Central memory CD4-positive, alpha-beta T cell (primary cell): ENCODE measurements around the gene GRIN2A.

ENCODE experiments used
- DNase-seq: peaks from one replicate; pipeline ENCODE4 v3.0.0; 2022

GRIN2A gene

DNA sequence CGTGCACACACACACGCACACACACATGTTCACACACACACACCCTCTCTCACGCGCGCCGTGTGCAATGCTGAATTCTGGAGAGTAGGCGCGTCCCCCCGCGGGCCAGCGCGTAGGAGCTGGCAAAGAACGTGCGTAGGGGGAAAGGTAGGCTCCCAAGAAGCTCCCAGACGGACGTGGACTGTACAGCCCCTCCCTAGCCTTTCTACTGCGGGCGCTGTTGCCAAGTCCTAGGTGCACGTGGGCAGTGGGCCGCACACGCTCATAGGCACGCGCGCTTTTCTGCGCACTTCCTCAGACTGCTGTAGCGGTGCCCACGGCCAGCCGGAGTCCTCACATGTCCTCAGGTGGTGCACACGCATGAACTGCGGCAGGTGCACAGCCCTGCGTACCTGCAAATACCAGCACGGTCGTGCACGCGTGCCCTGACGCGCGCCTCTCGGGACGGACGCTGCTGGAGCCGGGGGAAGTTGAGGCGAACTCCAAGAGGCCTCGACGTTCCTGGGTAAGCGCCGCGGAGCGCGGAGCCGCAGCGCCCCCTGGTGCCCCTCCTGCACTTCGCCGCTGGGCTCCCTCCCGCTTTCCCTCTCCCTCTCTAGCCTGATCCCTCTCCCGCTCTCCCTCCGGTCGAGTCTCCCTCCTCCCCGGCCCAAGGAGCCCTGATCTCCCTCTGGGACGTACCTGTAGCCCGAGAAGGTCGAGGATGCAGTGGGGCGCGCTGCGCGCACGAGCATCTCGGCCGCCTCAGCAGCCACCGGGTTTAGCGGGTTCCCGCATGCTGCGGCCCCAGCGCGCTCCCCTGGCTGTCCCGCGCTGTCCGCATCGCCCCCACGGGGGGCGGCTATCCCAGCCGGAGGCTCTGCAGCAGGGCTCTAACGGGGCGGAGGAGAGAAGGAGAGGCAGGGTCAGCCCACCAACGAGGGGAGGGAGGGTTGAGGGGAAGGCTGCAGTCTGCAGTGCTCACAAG lies 749 bp downstream of the GRIN2A start:
- no peak for DNase-seq

DNA sequence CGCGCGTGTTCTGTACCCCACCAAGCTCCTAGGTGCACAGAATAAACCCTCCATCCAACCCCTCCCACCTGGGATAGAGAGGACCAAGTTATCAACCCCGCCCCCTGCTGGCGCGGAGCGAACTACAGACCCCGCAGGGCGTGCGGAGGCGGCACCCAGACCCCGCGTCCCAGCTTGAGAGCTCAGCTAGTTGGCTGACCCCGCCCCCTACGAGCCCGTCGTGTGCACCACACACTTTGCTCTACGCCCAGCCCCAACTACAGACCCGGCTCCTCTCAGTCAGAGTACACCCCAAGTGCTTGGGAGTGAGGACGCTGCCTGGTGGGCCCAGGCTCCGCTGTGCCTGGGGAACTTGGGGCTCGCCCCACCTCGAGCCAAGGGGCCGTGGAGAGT lies 1.5 kb downstream of the GRIN2A start:
- DNase-seq = no peak

DNA sequence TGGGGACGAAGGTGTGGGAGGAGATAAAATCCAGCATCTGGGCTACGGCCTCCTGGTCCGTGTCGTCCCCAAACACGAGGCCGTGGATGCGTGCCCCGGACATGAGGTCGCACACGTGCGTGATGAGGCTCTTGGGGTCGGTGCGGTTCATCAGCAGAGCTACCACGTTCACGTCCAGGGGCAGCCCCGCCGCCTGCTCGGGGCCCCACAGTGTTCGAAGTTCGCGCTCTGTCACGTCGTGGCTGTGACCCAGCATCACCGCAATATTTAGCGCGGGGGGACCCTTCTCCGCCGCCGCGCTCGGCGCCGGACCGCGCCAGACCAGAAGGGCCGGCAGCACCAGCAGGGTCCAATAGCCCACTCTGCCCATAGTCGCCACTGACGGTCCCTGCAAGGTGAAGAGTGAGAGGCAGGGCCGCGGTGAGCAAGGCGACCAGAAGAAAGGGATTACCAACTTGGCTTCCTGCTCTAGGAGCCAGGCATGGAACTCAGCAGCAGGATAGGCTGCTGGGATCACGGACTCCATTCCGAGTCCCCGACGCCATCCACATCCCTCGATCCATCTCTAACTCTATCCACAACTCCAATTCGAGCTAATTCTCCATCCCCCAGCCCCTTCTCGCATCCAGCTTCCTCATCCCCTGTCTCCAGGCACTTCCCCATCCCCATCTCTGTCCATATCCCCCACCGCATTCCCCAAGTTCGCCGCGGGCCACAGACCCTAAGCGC lies 2.0 kb downstream of the GRIN2A start:
- DNase-seq = no peak

DNA sequence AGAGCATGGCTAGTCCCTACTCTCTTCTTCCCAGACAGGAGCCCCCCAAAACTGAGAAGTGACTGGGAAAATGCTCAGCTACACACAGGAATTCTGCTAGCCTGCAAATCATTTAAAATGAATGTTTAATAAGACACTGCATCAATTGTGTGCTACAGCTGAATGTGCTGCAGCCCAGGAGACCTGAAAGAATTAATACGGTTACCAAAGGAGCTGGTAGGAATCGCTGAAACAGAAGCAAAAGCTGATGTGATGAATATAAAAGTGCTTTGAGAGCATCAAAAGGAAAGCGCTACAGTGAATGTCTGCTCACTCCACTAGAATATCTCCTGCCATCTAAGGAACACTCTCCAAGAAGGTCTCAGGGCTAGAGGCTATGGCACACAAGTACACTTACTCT lies 3.7 kb downstream of the GRIN2A start:
- no peak for DNase-seq

DNA sequence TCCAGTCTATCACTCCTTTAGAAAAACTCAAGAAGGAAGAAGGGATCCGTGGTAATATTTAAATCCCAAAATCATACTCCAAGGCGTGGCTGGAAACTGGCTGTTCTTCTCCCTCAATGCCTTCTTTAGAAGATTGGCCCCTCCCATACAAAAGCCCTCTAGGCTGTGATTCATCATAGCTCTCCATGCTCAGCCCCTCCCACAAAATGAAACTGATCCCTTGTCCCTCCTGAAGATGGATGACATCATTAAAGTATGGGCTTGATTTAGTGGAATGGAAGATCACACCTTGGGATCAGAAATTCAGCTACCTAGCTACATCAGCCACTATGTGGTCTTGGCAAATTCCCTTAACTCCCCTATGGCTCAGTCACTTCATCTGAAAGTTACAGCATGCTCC lies 4.1 kb downstream of the GRIN2A start:
- no peak for DNase-seq

DNA sequence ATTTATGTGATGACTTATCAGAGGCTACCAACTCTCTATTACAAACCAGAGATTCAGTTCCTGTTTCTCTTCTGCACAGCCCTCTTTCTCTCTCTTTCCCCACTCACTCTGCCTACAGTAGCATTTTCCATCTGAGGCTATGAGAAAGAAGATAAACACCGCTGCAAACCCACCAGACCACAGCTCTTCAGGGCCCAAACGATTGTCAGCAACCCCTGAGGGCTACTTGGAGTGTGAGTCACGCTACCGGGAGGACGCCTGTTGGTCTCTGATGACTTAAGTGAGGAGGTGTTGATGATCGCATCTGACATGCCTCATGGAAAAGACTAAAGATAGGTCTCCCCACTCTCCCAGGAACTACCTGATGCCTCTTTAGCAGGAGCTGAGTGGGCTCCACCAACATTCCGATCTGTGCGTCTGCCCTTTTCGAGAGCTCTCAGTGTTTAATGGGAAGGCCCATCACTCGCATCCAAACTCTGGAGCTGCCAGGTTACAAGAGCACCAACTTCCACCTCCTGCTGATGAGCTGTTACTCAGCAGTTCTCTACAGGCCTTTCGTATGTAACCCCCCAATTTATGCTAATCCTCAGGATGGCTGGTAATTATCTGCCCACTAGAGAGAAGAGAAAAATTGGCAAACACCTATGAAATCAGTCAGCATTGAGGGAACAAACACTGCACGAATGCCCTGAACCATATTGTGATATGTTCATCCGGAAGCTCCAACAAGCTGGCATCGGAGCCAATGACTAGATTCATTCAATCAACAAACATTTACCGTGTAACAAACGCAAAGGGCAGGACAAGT lies 9.2 kb downstream of the GRIN2A start:
- no peak for DNase-seq

DNA sequence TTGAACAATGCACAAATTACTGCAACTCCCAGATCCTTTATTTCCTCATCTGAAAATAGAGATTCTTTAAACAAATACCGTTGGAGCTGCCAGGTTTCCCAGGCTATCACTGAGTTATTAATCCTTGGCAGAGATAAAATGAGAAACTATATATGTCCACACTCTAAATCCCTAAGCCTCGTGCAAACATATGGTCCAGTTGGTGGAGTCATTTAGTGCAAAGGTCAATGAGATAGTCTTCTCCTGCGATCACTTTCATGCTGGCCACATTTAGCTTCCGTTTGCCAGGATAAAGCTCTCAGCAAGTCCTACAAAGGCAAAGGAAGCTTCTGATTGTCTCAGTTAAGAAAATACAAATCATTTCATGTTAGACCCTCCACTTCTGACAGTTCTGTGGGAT lies 11.0 kb downstream of the GRIN2A start:
- no peak for DNase-seq

DNA sequence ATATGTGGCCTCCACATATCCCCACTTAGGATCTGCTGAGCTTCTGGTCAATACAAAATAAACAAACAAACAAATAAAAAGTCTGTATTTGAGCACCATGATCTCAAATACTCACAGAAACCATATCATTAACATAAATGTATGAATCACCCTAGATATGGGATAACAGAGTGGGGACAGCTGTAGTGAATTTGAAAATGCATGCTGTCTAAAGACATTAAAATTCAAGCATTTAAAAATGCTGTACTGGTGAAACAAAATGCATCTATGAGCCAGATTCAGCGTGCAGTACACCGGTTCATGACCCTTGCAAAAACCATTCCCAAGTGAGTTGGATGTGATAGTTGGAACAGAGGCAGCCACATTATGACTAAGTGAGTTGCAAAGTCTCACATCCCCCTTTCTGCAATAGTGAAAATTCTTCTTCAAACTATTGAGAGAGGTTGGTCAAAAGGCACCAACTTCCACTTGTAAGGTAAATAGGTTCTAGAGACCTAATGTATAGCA lies 12.3 kb downstream of the GRIN2A start:
- no peak for DNase-seq

DNA sequence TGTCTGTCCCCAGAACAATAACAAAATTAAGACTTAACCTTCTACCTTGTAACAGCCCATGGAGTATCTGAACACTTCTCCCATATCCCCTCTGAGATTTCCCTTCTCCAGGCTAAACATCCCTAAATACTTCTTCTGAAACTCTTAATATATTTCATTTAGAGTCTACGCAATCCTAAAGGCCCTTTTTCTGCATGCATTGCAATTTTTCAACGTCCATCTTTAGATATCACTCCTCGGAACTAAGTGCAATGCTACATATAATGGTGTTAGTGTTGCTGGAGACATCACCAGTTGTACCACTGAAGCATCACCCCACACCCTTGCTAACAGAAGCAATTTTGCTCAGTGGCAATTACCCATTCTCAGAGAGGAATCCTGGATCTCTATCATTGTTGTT lies 13.2 kb downstream of the GRIN2A start:
- no peak for DNase-seq

DNA sequence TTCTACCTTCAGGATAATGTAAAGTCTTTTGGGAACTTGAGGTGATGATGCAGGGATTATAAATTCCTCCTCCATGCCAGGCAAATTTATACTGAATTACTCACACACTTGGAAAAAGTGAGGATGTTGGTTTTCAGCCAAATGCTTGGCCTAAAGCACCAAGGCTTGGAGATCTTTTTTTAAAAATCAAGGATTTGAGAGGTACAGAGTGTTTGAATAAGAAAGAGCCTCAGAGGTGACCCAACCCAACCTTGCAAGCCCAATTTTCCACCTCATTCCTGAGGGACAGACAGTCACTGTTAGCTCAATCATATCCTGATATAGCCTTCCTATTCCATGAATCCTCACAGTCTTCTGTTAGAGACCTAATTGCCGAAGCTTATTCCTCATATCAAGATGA lies 14.0 kb downstream of the GRIN2A start:
- DNase-seq = no peak

DNA sequence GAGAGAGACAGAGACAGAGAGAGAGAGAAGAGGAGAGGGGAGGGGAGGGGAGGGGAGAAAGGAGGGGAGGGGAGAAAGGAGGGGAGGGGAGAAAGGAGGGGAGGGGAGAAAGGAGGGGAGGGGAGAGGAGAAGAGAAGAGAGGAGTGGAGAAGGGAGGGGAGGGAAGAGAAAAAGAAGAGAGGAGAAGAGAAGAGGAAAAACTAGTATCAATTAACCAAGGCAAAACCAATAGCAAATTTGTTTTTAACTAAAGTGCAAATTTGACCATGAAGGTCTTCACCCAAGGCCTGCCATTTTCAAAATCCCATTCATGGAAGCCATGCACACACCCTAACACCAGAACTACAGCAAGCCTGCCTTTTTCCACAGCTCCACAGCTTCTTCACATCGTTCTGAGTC lies 16.6 kb downstream of the GRIN2A start:
- no peak for DNase-seq

DNA sequence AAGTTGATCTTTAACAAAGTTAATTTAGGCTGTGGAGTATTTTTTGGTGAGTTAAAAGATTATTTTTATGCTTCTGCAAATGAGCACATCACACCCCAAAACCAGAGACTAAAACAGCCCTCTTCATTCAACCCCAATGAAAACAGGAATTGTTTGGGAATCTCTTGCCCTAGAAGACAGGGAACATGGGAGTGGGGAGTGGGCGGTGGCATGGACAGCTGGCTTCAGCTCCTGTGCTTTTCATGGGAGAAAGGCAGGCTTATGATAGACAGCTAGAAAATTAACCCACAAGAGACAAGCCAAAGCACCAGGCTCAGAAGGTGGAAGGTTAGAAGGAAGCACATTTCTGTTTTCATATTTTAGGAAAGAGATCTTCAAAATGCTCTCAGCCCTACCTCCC lies 19.2 kb downstream of the GRIN2A start:
- no peak for DNase-seq

DNA sequence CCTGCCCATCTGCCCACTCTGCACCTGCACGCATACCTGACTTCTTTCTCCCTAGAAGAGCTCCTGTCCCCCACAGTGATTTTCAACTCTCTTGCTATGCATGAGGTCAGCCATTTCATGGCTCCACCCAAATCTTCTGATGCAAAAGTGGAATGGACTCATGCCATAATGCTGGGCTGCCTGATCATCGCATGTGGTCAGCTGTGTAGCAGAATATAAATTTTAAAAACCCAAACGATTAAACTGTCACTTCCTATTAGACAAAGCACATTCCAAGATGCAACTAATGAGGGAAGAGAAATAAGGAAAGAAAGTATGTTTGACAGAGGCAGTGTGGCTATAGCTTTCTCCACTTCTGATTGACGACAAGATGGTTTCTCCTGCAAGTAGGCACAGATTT lies 26.1 kb downstream of the GRIN2A start:
- DNase-seq = no peak

DNA sequence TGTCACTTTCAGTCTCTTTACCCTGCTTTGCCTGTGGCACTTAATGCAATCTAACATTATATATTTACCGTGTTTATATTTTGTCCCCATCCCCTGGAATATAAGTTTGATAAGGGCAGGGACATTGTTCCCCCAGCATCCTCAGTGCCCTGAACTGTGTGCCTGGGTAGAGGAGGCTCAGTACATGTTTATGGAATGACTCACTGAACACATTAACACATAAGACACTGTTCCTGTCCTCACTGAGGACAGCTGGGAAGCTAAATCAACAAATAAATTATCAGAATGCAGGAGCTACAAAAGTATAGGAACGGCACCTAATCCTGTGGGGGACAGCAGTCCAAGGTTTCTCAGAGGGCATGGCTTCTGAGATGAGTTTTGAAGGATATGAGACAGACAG lies 27.8 kb downstream of the GRIN2A start:
- no peak for DNase-seq

DNA sequence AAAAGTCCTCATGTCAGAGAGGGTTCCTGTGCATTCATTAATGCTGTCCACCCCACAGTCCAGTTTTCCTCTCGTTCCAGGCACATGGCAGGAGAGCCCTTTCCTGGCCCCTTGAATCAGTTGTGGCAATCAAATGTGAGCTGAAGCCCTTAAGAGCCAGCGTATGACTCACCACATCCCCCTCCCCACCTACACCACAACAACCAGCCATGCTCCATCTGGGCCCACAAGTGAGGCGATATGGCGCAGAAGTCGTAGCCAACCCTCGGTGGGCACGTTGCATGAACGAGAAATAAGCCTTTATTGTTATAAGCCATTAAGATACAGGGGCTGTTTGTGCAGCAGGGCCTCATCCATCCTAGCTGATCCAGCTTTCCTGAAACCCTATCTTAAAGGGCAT lies 28.2 kb downstream of the GRIN2A start:
- DNase-seq = no peak

DNA sequence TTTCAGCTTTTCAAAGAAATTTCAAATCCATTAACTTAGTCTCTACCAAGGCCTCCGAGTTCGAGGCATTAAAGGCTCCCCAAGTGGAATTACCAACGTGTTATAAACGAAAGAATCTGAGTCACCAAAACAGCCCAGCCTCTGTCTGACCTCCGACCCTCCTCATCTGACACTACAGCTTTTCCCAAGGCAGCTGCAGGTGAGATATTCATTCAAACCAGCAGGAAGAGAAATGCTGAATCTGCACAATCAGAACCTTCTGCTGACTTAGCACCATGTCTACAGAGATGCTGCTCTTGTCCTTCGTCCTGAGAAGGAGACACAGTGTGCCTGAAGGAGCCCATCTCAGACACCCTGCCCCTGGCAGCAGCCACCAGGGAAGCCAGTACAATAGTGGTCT lies 30.5 kb downstream of the GRIN2A start:
- no peak for DNase-seq

DNA sequence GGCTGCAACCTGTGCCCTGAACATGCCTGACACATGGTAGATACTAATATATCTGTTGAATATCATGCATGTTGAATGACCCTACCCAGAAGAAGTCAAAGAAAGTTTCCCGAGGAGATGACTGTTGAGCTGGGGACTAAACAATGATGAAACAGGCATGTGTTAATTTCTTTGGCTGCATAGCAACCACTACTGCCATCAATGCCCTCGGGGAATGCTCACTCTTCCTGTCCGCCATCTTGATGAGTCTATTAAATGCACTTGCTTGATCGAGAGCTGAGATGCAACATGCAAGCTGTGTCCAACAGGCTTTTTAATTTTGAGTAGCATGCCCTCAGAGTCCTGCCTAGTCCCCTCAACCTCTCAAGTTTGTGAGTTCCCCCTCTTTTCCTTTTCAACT lies 31.3 kb downstream of the GRIN2A start:
- DNase-seq = no peak

DNA sequence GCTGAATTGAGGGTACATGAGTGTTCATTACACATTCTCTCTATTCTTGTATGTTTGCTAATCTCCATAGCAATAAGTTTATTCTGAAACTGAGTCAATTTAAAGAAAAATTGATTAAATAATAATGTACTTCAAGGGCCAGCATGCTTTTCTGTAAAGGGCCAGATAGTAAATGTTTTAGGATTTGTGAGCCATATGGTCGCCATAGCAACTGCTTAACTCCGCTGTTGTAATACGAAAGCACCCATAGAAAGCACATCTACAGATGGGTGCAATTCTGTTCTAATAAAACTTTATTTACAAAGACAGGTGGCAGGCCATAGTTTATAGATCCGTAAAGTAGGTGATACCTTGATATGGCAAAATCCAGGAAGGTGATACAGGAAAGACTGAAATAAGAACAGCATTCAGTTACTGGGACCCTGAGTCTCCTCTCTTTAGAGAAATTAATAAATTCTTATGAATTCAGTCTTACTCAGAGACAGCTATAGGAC lies 36.6 kb downstream of the GRIN2A start:
- no peak for DNase-seq

DNA sequence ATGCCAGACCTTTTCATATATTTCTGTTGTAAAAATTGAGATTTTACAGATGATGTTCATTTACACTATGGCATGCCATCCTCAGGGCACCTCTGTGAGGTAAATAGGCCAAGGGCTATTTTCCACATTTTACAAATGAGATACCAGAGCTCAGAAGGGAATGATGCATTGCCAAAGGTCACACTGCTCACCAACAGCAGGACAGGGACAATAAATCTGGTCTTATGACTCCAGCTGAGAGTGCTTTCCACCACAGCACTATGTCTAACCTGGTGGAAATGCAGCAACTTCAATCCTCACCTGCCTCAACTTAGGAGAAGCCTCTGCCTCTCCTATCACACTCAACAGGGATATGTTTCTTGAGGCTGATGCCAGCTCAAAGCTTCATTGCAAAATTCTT lies 40.6 kb downstream of the GRIN2A start:
- no peak for DNase-seq

DNA sequence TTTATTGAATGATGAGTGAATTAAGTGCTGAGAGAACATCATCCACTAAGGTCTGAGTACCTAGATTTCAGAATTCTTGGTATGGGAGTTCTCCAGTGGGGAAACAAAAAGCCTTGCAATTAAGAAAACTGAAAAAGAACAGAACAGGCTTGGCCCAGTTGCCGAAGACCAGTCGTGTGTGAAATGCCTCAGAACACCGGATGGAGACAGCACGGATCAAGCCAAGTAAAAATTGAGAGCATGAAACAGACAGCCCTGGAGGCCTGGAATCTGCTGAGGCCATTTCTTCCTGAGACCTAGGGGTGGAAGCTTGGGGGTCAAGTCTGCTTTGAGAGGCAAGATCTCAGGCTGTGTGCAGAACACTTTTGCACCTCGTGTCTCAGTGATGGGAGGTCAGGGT lies 43.3 kb downstream of the GRIN2A start:
- DNase-seq = no peak

DNA sequence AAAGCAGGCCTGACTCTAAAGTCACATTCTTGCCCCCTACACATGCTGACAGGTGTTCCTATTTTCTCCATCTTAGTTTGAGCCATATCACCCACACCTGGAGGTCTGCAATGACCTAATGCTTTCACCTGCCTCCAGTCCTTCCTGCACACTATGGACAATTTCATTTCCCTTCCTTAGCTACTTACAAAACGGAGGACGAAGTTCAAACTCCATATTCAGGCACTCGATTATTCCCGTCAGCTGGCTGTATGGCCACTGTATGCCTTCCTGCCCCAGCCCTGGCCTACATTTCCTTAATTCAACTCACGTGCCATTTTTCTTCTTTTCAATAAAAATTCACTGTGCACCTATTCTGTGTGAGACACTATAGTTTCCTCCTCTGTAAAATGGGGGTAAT lies 44.9 kb downstream of the GRIN2A start:
- no peak for DNase-seq

DNA sequence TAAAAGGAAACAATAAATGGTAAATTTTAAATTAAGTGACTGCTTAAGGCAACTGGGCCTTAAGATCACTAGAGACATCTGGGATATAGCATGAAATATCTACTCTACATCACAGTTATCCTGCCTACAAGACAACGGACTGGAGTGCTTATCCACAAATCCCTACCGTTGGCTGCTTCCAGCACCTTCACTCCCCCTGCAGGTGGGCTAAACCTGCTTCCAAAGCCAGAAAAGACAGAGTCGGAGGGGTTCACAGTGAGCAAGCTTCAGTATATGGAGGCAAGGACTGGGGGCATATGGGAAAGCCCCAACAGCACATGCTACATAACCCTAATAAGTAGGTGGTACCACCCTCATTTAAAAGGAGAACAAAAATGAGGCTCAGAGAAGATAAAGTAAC lies 45.3 kb downstream of the GRIN2A start:
- no peak for DNase-seq

DNA sequence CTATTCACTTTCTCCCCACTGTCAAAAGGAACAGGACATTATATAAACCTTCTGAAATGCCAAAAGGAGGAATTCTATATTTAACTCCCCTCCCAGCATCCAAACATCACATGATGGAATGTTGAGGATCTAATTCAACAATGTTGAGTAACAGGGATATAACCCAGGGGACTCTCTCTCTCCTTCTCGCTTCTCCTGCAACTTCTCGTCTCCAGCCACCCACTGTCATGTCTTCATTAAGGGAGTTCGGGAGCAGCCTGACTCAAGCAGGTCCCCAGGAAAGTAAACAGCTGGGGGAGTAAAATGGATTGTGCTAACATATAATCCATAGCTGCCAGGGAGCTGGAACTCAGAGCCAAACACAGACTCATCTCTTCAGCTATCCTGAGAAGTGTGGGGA lies 51.7 kb downstream of the GRIN2A start:
- no peak for DNase-seq
